Psoas muscle (tissue), 8 donors: ENCODE results near the gene DTNB. TPM values are rescaled to one million over a fixed set of nuclear protein-coding genes. Genes with fewer than 3 reads are reported as not detected.
"Not testable (repeated sequence)": the region's sequence is repeated elsewhere in the genome, so short reads cannot be mapped to it uniquely, and the experiment has no call there.

Experiments
- ATAC-seq, 4 donors: fragments of 200-7000 bp; cut with Tn5 transposase; one replicate each; pipeline ENCODE4 v1.9.1; 2020; ENCODE audit warnings: moderate library complexity in 3 of 4, mild to moderate bottlenecking in 2 of 4
- DNase-seq, 2 donors: peaks; one replicate each; pipeline ENCODE4 v3.0.0-alpha.2; 2020
- H3K27ac ChIP-seq: fragments of 200-600 bp; one replicate; pipeline ENCODE4 v1.8.0; 2022
- H3K27me3 ChIP-seq, 3 donors: fragments of 200-600 bp in 1 of 3; one replicate each; pipeline versions ENCODE4 v1.6.1 to v1.8.0; 2013 to 2022; ENCODE audit warnings: low read length in 2 of 3, mild to moderate bottlenecking in 2 of 3, moderate library complexity in 1 of 3; ENCODE audit not compliant: insufficient read depth in 3 of 3
- H3K36me3 ChIP-seq, 2 donors: fragments of 200-600 bp in 1 of 2; one replicate each; pipeline versions ENCODE4 v1.6.1 to v1.8.0; 2013 to 2022; ENCODE audit warnings: low read depth in 1 of 2, mild to moderate bottlenecking in 1 of 2, moderate library complexity in 1 of 2; ENCODE audit not compliant: insufficient read depth in 1 of 2
- H3K4me1 ChIP-seq: fragments of 200-600 bp; one replicate; pipeline ENCODE4 v1.8.0; 2022
- H3K4me3 ChIP-seq: fragments of 200-600 bp; one replicate; pipeline ENCODE4 v1.8.0; 2022; ENCODE audit warnings: mild to moderate bottlenecking
- H3K9me3 ChIP-seq: fragments of 200-600 bp; one replicate; pipeline ENCODE4 v1.8.0; 2022
- CTCF ChIP-seq: fragments of 200-600 bp; IDR thresholded peaks from one replicate; pipeline ENCODE4 v1.8.0; 2022; ENCODE audit warnings: antibody characterized with exemption
- WGBS, 3 donors: extraction: QIAGEN DNeasy Blood & Tissue Kit; methylation state at CpG; one replicate each; pipeline versions ENCODE4 v1.1.6 to v1.1.7; 2013; 5-methylcytosine and 5-hydroxymethylcytosine counted together
- intact Hi-C, 2 donors: fragments of 100-400 bp; cut with DNase I; formaldehyde crosslinking; loops; one replicate each; pipeline versions ENCODE4 v1.11.0 to v1.14.2; 2022
- polyA plus RNA-seq, 3 donors: library from polyadenylated mRNA; stranded (reverse); fragments of 200-250 nt; gene quantifications; one replicate each; pipeline ENCODE4 v1.2.3, GENCODE V29; 2013
- total RNA-seq, 4 donors: library from RNA; stranded (reverse); fragmentation: NEBNext Ultra II Directional in 2 of 4; extraction: Animal tissue kit (Norgen Biotek cat#: 25700) in 2 of 4; gene quantifications; one replicate each; pipeline versions ENCODE4 v1.2.1 to v1.2.4, GENCODE V29; 2021 to 2023
- donor health status: healthy with polysubstance abuse.
- donor health status: DM: no; HTN: no; CAD: no; lungs with moderate emphysema.
- donor health status: Bipolar disorder and iron deficiency.
- donor health status: healthy.
- donor health status: DM: yes; HTN: yes; CAD: no.
- donor health status: DM: no; HTN: no; CAD: no.
- donor health status: DM: no; HTN: no; CAD: no.
- donor health status: DM: yes; HTN: yes; CAD: no.

The DTNB gene
- total and polyA plus RNA-seq, 7 donors: 2.3 to 6.3 (median 4.2) TPM

GRCh38 chr2:25539136-25539535, 134.2 kb downstream of the DTNB start:
- no peak for DNase-seq
- Histone ChIP-seq H3K36me3 (no peaks in the 10 kb centered on the region), H3K9me3 (no peaks in the 10 kb centered on the region), H3K27me3 (no peaks in the 10 kb centered on the region), H3K27ac (no peak overlapping the region), H3K4me1 (no peaks in the 10 kb centered on the region), H3K4me3 (no peak overlapping the region)
- intact Hi-C loops: no loop called here
- TF ChIP-seq CTCF: no peak
- 51 to 78% (median 52%) methylated on average over 3 of the region's 3 CpGs for WGBS, 3 donors
- ATAC-seq: no peak

GRCh38 chr2:25537526-25537925, 135.9 kb downstream of the DTNB start:
- no peak for TF ChIP-seq CTCF
- Histone ChIP-seq H3K4me1 (no peaks in the 10 kb centered on the region), H3K4me3 (no peak overlapping the region), H3K36me3 (no peaks in the 10 kb centered on the region), H3K9me3 (no peaks in the 10 kb centered on the region), H3K27me3 (no peaks in the 10 kb centered on the region), H3K27ac (no peak overlapping the region)
- DNase-seq (no peak), ATAC-seq (no peak)
- intact Hi-C loops: no loop called here
- WGBS, 3 donors: 94 to 98% (median 98%) methylated on average over 2 of the region's 2 CpGs

- H3K4me3 ChIP-seq, H3K27ac ChIP-seq, H3K27me3 ChIP-seq, DNase-seq, H3K36me3 ChIP-seq, ATAC-seq, intact Hi-C loops, H3K9me3 ChIP-seq, H3K4me1 ChIP-seq: not testable (repeated sequence)
- 96 to 98% (median 96%) methylated on average over 48 to 52 of the region's 52 CpGs for WGBS, 3 donors
These were observed 137.7 kb downstream of the DTNB start for GRCh38 chr2:25535411-25536289.

- H3K4me1 ChIP-seq, ATAC-seq, DNase-seq, intact Hi-C loops, H3K36me3 ChIP-seq, H3K27me3 ChIP-seq, H3K27ac ChIP-seq, H3K4me3 ChIP-seq, H3K9me3 ChIP-seq: not testable (repeated sequence)
- 97 to 98% (median 98%) methylated on average over 16 to 22 of the region's 22 CpGs for WGBS, 3 donors
These were observed 138.4 kb downstream of the DTNB start for GRCh38 chr2:25534937-25535336.

GRCh38 chr2:25534455-25534854, 138.9 kb downstream of the DTNB start:
- Histone ChIP-seq H3K4me3 (no peak overlapping the region), H3K27me3 (no peaks in the 10 kb centered on the region), H3K27ac (no peak overlapping the region), H3K9me3 (no peaks in the 10 kb centered on the region), H3K4me1 (no peaks in the 10 kb centered on the region), H3K36me3 (no peaks in the 10 kb centered on the region)
- no peak for TF ChIP-seq CTCF
- 93 to 99% (median 98%) methylated on average over 26 of the region's 26 CpGs for WGBS, 3 donors
- DNase-seq (no peak), ATAC-seq (no peak)
- intact Hi-C loops: no loop called here

- intact Hi-C loops, H3K27ac ChIP-seq, H3K9me3 ChIP-seq, H3K4me1 ChIP-seq, H3K27me3 ChIP-seq, H3K36me3 ChIP-seq, H3K4me3 ChIP-seq, DNase-seq, ATAC-seq: not testable (repeated sequence)
- 92 to 97% (median 92%) methylated on average over 5 of the region's 5 CpGs for WGBS, 3 donors
These were observed 139.6 kb downstream of the DTNB start for GRCh38 chr2:25533771-25534170.
